Stimulated activated CD4-positive, alpha-beta T cell treated with anti-CD3 and anti-CD28 coated beads, Interleukin-1b, Interleukin-23, amount 100 ng/mL, for 1 hour (primary cell): ENCODE data around the gene CNKSR2.

ENCODE experiments used
- DNase-seq, 2 donors: peaks; one replicate each; pipeline ENCODE4 v3.0.0-alpha.2; 2020; ENCODE audit warnings: low read depth in 2 of 2

CNKSR2 gene

GRCh38 chrX:21610168-21610567 lies 235.9 kb downstream of the CNKSR2 start:
- DNase-seq = no peak

- no peak for DNase-seq
These were observed 237.9 kb downstream of the CNKSR2 start for GRCh38 chrX:21612154-21612553.

- no peak for DNase-seq
These were observed 242.2 kb downstream of the CNKSR2 start for GRCh38 chrX:21616386-21616785.

- DNase-seq = no peak
These were observed 246.0 kb downstream of the CNKSR2 start for GRCh38 chrX:21620234-21620633.

GRCh38 chrX:21623778-21624501 lies 249.7 kb downstream of the CNKSR2 start:
- no peak for DNase-seq

GRCh38 chrX:21632027-21632426 lies 257.8 kb downstream of the CNKSR2 start:
- no peak for DNase-seq

GRCh38 chrX:21638311-21638710 lies 264.1 kb downstream of the CNKSR2 start:
- no peak for DNase-seq

- no peak for DNase-seq
These were observed 265.6 kb downstream of the CNKSR2 start for GRCh38 chrX:21639775-21640174.

GRCh38 chrX:21645431-21645830 lies 271.2 kb downstream of the CNKSR2 start:
- DNase-seq = no peak

- no peak for DNase-seq
These were observed 271.7 kb downstream of the CNKSR2 start for GRCh38 chrX:21645886-21646285.

- DNase-seq = no peak
These were observed 281.8 kb downstream of the CNKSR2 start for GRCh38 chrX:21655901-21656586.

- no peak for DNase-seq
These were observed 282.5 kb downstream of the CNKSR2 start for GRCh38 chrX:21656587-21657317.

- no peak for DNase-seq
These were observed 283.3 kb downstream of the CNKSR2 start for GRCh38 chrX:21657318-21658151.

GRCh38 chrX:21658152-21658737 lies 284.0 kb downstream of the CNKSR2 start, which contains the start of gene KLHL34:
TSS of gene KLHL34 (minus strand) at chrX:21658330. CDS start at chrX:21657788, 542 bp downstream.
- DNase-seq = no peak

- no peak for DNase-seq
These were observed 284.5 kb downstream of the CNKSR2 start for GRCh38 chrX:21658746-21659145.

- no peak for DNase-seq
These were observed 285.1 kb downstream of the CNKSR2 start for GRCh38 chrX:21659320-21659719.

- no peak for DNase-seq
These were observed 285.9 kb downstream of the CNKSR2 start for GRCh38 chrX:21660156-21660555.

GRCh38 chrX:21661316-21661715 lies 287.1 kb downstream of the CNKSR2 start:
- no peak for DNase-seq

GRCh38 chrX:21662761-21663160 lies 288.5 kb downstream of the CNKSR2 start:
- no peak for DNase-seq

GRCh38 chrX:21666252-21666651 lies 292.0 kb downstream of the CNKSR2 start:
- no peak for DNase-seq

- no peak for DNase-seq
These were observed 292.5 kb downstream of the CNKSR2 start for GRCh38 chrX:21666679-21667078.
